ENCODE data around the gene GRAMD2B.
"Not testable (repeated sequence)": the region's sequence is repeated elsewhere in the genome, so short reads cannot be mapped to it uniquely, and the experiment has no call there.

GRAMD2B gene

DNA sequence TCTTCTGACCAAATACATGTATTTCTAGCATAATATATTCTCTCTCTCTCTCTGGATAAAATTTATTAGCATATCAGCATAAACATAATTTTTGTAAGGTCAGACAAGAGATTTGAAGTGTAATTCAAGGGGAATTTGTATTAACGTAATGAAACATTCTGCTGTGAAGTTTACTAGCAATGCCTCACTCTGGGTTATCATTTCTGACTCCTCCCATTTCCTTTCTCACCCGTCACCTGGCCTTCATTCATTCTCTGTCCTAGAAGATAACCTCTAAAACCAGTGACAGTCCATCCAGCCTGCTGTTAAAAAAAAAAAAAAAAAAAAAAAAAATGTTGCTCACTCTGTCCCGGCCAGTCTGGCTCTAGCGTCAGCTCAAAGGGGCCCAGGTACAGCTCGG, 27.1 kb downstream of the GRAMD2B start:
- DNase-seq (ENCODE audit: low read depth in 2 of 2) = no peak

DNA sequence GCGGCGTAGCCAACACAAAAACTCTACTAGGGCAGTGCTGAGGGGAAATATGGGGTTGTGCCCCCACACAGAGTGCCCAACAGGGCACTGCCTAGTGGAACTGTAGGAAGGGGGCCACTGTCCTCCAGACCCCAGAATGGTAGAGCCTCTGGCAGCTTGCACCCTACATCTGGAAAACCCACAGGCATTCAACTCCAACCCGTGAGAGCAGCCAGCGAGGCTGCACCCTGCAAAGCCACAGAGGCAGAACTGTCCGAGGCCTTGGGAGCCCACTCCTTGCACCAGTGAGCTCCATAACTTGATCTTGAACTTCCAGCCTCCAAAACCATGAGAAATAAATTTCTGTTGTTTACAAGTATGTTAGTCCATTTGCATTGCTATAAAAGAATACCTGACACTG, 27.7 kb downstream of the GRAMD2B start:
- no peak for DNase-seq (ENCODE audit: low read depth in 2 of 2)

DNA sequence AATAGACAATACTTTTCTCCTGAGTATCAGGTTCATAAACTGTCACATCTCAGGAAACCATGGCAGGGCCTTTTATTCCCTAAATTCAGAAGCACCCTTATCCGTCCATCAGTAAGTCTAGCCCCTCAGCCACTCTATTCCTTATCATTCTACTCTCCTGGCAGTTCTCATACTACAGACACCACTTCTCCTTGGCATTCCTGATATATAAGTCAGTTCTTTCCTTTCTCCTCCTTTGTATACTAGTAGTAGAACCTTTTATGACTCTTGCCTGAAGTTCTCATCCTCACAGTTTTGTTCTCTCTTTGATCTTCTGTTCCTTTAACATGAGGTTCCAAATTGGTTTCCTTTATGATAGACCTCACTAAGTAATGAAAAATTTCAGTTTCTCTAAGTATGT, 29.3 kb downstream of the GRAMD2B start:
- no peak for DNase-seq (ENCODE audit: low read depth in 2 of 2)

DNA sequence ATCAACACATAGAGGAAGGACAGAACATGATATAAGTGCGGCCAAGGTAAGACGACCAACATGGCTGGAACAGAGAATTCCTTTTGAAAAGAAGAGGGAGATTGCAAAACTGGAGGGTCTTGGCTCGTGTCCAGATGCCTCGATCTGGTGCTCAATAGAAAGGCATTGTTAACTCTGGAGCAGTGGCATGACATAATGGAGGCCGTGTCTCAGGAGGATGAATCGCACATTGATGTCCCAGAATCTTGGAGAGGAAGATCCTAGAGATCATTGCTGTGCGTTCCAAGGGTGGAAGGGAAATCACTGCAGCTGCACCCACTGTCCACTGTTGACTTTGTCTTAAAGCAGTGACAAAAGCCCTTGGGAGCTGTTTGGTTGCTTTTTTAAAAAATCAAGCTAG, 30.9 kb downstream of the GRAMD2B start:
- DNase-seq (ENCODE audit: low read depth in 2 of 2) = no peak

DNA sequence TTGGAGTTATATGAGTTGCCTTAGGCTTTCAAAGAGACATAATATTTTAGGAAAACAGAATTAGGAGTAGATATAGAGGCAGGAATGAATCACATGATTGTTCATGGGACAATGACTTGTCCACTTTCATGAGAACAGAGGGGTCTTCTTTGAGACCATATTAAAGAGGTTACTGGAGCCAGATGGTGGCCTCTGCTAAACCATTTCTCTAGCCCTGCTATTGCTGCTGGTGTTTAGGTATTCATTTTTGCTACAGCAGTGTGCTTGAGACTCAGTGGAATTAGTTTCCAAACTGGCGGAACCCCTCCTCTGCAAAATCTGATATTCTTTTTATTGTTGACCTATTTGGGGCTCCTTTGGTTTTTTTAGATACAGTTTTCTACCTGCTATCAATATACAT, 31.3 kb downstream of the GRAMD2B start:
- no peak for DNase-seq (ENCODE audit: low read depth in 2 of 2)

DNA sequence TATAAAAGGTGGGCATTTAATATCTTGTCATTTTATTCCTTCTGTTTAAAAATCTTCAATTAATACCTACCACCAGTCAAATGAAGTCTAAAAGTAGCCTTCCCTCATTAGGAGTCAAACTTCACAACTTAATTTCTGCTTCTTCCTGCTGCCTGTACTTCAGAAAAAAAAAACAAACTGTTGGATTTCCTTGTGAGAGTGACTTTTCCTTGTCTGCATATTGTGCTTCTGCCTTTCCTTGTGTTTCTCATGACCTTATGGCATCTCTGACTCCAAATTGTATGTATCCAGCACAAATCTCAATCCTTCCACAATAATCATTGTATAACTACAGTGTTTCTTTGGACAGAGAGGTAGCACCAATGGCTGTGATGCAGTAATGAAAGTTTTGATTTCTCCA, 32.1 kb downstream of the GRAMD2B start:
- DNase-seq (ENCODE audit: low read depth in 2 of 2) = no peak

DNA sequence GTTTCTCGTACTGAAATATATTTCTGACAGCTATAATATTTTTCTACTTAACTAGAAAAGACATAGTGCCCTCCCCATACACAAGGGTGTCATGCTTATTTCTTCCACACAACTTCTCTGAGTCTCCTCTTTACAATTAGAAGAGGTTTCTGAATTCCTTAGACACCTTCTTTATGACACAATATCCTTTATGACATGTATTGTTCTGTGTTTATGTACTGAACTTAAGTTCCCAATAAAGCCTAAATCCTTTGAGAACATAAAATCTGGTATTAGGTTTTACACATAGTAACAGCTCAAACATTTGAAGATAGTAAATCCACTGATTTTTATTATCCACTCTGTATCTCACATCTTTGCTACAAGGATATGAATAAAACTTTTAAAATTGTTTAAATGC, 32.5 kb downstream of the GRAMD2B start:
- no peak for DNase-seq (ENCODE audit: low read depth in 2 of 2)

DNA sequence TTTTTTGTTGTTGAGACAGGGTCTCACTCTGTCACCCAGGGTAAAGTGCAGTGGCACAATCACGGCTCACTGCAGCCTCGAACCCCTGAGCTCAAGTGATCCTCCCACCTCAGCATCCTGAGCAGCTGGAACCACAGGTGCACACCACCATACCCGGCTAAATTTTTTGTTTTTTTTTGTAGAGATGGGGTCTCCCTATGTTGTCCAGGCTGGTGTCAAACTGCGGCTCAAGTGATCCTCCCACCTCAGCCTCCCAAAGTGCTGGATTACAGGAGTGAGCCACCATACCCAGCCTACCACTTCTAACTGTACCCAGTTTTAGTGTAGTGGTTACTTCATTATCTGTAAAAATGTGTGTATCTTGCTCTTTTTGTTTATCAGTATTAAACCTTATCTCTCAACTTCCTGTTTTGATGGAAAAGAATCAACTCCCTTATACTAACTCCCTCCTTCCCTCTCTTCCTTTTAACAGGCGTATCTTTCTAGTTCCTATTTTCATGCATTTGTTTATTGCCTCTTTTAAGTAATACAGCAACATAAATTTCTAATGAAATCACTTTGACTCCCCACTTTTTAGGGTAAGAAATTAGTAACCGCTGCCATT, 33.1 kb downstream of the GRAMD2B start:
- no peak for DNase-seq (ENCODE audit: low read depth in 2 of 2)

DNA sequence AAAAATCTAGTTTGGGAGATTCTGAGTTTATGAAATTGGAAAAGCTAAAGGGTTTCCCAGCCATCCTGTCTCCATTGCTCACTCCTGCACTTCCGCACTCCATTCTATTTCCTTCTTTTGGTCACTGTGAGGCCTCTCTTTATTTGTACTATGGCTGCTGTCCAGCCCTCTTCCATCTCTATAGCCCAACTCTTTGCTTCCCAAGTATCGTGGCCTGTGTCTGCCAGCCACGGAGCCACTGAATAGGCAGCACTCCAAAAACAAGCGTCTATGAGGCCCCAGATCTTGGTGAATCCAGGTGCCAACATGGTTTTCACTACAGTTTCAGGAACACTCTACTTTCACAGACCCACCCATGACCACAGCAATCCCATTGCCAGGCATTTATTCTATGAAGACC, 37.2 kb downstream of the GRAMD2B start:
- no peak for DNase-seq (ENCODE audit: low read depth in 2 of 2)

DNA sequence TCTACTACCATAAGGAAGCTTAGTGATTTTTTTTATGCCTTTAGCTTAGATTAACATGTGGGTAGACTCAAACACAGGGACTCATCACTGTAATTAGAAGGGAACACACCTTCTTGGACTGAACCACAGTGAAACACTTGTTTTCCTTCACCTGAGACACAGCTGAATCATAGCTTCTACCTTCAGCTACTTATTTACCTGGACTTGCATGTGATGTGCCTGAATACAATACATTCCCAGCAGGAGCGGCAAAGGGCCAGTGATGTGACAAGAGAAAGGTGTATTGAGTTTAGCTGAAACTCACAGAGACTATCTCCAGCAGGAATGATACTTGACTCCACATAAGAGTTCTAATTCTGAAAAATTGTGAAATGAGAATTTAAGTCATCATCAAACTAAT, 37.8 kb downstream of the GRAMD2B start:
- DNase-seq (ENCODE audit: low read depth in 2 of 2) = no peak

DNA sequence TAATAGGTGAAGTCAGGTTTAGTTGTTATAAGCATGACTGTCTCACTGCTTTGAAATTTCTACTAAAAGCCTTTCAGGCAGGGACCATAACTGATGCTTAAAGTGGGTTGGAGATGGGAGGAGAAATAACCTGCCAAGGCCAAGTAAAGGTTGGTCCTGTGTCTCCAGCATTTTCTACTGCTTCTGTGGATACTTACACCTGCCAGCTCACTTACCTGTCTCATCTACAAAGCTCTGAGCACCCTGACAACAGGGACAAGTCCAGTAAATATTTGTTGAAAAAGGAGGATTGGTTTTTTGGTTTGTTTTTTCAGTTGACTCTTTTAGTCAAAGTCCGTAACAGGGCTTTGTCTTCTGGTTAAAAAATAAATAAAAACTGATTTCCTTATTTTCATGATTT, 38.6 kb downstream of the GRAMD2B start:
- no peak for DNase-seq (ENCODE audit: low read depth in 2 of 2)

DNA sequence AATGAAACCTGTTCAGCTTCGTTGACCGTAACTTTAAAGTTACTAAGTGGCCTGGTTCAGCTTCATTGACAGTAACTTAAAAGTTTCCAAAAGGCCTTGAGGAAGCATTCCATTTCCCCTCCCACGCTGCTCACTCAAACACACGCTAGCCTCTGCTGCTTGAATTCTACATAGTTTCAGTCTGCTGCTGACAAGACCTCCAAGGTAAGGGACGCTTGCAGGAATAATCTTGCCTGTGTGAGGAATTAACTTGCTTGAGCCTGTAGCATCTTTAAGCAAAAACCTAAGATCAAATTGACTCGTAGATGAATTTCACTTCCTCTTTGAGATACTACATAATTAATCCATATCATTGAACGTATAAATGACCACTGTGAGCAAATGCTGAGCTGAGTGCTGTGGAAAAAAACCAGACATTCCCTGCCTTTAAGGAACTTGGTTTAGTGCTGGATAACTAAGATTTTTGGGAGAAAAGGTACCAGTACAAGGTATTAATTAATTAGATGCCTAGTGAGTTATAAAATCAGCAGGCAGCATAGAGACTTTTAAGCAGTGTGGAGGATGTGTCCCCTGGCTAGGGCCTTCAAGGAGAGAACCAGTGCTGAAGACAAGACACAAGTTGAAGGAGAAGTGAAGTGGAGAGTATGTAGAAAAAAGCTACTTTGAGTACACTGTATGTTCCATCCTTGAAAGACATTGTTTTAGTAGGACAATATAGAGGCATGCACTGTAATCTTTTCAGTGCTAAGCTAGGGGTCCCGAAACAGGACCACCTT, 39.2 kb downstream of the GRAMD2B start:
- DNase-seq (ENCODE audit: low read depth in 2 of 2) = no peak

DNA sequence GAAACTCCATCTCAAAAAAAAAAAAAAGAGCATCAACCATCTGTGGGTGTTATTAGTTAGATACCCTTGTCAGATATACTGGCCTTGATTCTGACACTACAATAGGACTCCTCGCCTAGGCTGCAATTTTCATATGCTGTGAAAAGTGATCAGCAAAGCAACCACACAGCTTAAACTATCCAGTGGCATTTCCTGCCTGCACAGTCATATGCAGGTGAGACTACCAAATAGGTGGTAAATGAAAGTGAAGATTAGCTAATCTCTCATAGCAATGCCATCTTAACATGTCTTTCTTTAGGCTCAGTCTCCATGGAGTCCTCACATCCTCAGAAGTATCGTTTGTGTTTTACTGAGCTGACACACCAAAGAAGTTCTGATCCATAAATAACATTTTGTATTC, 40.8 kb downstream of the GRAMD2B start:
- DNase-seq (ENCODE audit: low read depth in 2 of 2) = no peak

DNA sequence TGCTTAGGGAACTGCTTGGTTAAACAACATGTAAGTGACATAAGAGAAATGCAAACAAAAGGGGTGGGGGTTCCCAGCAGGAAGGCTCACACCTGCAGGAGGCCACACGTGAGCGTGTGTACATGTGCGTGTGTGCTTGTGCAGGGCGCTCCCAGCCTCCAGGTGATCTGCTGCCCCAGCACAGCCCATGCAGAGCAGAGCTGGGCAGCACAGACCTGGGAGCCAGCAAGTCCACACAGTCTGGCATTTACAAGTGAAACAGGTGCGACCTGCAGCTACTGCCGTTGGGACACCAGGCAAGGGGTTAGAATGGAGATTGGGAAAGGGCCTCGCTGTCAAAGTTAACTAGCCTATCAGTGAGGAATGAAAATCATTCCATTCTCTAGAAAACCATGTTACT, 41.8 kb downstream of the GRAMD2B start:
- DNase-seq (ENCODE audit: low read depth in 2 of 2) = no peak

DNA sequence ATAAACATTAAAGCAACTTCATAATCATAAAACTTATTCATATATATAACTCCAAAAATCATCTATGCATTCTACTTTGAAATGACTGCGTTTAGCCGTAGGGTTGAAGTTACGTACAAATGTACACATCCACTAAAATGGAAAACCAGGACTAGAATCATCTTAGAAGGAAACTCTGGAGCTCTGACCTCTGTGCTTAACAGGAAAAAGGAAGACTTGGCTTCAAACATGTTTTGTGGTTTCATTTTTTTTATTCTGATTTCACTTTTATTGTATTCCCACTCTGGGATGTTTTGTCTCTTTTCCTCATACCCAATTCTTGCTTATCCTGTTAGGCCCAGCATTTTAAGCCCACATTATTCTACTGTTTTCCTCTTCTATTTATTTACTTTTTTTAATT, 44.9 kb downstream of the GRAMD2B start:
- DNase-seq (ENCODE audit: low read depth in 2 of 2) = no peak

DNA sequence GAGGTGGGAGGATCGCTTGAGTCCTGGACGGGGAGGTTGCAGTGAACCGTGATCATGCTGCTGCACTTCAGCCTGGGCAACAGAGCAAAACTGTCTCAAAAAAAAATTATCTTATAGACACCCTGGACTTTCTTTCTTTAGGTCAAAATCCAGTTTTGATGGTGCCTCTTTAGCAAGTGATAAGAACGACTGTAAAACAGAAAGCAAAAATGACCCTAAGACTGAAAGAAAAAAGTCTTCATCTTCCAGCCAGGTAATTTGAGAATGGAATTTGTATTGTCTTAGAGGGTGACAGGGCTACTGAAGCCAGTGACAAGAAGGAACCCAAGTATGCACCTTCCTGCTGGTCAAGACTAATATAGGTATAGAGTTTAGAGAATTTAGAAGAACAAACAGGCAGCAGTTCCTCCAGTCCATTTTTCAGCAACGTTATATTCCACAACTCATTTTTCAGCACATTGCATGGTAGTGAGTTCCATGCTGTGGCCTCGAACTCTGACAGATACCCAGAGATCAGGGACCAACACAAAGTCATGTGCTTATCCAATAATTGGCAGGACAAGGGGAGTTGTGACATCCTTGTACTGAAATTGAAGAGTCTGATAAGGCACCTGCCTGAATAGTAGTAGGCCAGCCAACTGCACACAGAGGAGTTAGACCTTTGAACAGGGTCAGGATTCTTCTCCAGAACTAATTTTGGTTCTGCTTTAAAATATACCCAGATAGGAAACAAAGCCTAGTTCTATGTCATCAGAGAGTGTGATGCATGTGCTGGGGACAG, 46.5 kb downstream of the GRAMD2B start:
- no peak for DNase-seq (ENCODE audit: low read depth in 2 of 2)

DNA sequence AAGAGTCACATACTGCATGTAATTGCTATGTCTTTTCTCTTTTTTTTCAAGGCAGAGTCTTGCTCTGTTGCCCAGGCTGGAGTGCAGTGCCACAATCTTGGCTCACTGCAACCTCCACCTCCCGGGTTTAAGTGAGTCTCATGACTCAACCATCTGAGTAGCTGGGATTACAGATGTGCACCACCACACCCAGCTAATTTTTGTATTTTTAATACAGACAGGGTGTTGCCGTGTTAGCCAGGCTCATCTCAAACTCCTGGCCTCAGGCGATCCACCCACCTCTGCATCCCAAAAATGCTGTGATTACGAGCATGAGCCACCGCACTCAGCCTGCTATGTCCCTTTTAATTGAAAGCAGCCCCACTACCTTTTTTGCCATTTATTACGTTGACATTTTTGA, 47.3 kb downstream of the GRAMD2B start:
- not testable (repeated sequence) for DNase-seq (ENCODE audit: low read depth in 2 of 2)

DNA sequence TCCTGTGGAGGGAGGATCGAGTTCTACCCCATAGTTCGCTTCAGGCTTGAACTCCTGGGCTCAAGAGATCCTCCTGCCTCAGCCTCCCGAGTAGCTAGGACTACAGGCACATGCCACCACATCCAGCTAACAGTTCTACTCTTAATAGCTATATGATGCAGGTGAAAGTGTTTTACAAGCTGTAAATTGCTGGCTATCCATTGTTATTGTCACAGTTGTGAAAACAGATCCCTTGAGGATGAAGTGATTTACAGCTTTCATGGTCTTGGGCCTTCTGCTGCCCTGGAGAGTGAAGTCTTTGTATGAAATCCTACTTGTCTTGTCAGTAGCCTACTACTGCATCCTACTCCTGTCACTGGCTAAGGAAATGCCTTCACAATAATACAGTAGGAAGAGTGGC, 48.0 kb downstream of the GRAMD2B start:
- no peak for DNase-seq (ENCODE audit: low read depth in 2 of 2)

DNA sequence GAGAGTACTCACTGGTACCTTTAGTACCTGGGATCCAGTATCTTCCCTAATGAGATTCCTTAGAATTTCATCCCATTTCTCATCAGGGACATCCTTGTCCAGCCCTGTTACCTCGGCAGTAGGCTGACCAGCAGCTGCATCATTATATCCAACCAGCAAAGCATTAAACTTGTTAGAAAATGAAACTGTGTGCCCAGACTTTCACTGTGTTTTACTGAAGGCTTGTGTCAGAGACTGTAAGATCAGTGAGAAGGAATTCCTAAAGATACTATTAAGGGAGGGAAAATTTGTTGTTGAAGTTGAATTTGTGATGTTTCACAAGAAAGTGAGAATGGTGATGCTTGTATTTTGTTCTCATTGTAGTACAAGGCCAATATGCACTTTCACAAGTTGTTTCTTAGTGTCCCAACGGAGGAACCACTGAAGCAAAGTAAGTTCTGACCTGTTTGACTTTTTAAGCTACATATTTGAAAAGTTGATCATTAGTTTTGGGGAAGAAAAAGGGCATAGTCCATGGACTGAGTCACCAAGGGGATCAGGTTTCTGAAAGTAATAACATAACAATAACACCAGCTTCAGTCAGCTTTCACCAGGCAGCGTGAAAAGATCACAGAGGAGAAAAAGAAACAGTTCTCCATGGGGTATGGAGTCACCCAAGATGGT, 48.8 kb downstream of the GRAMD2B start:
- DNase-seq (ENCODE audit: low read depth in 2 of 2) = no peak

DNA sequence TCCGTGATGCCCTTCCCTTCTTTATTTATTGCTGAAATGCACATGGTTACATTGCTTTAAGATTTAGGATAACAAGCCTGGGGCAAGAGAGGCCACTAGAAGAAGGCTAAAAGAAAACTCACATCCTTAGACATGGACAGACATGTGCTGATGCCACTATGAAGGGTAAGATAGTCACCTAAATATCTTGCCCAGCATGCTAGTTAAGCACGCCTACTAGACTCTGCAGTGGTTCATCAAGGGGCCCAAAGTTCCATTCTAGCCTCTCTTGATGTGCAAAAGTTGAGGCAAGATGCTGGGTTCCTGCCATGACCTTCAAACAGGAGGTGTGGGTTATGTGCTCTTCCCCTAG, 49.3 kb downstream of the GRAMD2B start:
- no peak for DNase-seq (ENCODE audit: low read depth in 2 of 2)

DNA sequence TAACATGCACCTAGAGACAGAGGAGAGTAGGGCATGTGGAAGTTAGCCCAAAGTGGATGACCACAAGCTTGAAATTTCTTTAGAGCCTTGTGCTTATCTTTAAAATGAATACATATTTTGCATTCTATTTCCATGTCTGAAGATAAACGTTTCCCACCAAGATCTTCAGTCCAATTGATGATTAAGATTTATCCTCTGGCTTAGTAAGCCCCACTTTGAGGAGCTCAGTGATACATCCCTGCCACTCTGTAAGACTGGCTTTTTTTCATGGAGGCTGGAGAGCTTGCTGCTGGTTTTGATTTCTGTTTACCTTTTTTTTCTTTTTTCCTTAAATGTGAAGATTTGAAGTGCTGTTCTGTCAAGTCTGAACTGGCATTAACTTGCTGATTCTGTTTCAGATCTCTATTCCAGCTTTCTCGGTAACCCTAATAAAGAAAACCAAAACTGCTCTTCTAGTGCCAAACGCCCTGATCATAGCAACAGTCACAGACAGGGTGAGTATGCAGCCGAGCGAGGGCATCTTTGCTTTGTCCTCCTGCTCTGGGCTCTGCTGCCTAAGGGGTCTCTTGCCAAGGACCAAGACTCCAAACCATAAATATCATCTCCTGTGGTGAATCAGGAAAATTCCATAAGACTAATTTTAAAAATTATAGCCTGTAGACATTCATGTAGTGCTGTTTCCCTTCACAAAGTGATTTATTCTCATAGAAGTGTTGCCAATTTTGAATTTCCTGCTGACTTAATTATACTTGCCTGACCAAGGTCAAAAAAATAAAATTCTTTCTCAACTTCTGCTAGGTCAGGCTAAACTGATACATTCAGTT, 54.3 kb downstream of the GRAMD2B start:
- no peak for DNase-seq (ENCODE audit: low read depth in 2 of 2)

DNA sequence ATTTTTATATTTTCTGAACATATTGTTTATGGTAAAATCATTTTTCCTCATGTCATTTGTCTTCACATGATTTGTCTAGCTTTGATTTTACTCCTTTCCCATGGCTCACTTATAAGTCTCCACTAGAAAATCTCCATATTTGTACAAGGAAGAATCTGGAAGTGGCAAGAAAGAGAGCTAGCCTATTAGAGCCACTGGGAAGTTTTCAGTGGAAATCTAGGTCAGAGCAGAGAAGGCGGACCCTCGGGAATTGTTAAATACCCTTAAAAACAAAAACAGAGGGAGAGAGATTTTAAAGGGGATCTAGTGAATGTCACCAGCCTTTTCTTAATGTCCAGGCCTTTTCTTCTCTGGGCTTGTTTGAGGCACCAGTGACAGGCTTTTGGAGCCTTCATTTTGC, 56.6 kb downstream of the GRAMD2B start:
- no peak for DNase-seq (ENCODE audit: low read depth in 2 of 2)
